ENCODE measurements around the gene CXCL17.
"Not testable (repeated sequence)": the region's sequence is repeated elsewhere in the genome, so short reads cannot be mapped to it uniquely, and the experiment has no call there.

DNA sequence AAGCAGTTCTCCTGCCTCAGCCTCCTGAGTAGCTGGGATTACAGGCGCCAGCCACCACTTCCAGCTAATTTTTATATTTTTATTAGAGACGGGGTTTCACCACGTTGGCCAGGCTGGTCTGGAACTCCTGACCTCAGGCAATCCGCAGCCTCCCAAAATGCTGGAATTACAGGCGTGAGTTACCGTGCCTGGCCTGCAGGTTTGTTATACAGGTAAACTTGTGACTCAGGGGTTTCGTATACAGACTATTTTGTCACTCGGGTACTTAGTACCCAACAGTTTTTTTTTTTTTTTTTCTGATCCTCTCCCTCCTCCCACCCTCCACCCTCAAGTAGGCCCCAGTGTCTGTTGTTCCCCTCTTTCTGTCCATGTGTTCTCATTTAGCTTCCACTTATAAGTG lies 18.5 kb upstream of the CXCL17 start:
- TF ChIP-seq POLR2A, CTCF (IDR thresholded peaks at IDR 0.05): not testable (repeated sequence)
